ES-I3 (cell line): ENCODE data around the gene NCEH1.

ENCODE experiments used
- H3K36me3 ChIP-seq: 2 replicates; pipeline ENCODE4 v1.6.1; 2013; ENCODE audit warnings: mild to moderate bottlenecking, low read length, control low read depth, moderate library complexity; ENCODE audit not compliant: insufficient read depth
- H3K4me1 ChIP-seq: 2 replicates; pipeline ENCODE4 v1.6.1; 2013; ENCODE audit warnings: mild to moderate bottlenecking, control low read depth, low read length; ENCODE audit not compliant: insufficient read depth
- H3K9ac ChIP-seq: 2 replicates; pipeline ENCODE4 v1.6.1; 2013; ENCODE audit warnings: low read depth, mild to moderate bottlenecking, low read length, moderate library complexity
- H3K9me3 ChIP-seq: 2 replicates; pipeline ENCODE4 v1.6.1; 2013; ENCODE audit warnings: mild to moderate bottlenecking, low read length, moderate library complexity; ENCODE audit not compliant: control insufficient read depth, insufficient read depth

Gene NCEH1

DNA sequence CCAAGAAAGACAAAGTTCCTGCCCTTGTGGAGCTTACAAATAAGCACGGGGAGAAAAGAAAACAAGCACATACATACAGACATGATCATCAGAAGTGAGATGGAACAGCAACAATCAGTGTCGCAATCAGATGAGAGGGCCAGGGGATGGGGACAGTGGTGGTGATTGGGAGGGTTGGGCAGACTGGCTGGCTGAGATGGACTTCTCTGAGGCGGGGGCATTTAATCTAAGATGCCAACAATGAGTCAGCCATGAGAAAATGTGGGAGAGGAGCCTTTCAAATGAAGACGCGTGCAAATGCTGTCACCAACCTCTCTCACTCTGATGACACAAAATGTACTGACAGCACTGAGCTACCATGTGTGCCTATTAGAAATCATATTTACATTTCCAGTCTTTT lies 81.4 kb downstream of the NCEH1 start:
- H3K9me3 ChIP-seq: no peaks in the 10 kb centered on the region
- no peaks in the 10 kb centered on the region; the same call in 1 of the 2 replicates for H3K36me3 ChIP-seq
- no peaks in the 10 kb centered on the region for H3K4me1 ChIP-seq
- no peak overlapping the region for H3K9ac ChIP-seq

DNA sequence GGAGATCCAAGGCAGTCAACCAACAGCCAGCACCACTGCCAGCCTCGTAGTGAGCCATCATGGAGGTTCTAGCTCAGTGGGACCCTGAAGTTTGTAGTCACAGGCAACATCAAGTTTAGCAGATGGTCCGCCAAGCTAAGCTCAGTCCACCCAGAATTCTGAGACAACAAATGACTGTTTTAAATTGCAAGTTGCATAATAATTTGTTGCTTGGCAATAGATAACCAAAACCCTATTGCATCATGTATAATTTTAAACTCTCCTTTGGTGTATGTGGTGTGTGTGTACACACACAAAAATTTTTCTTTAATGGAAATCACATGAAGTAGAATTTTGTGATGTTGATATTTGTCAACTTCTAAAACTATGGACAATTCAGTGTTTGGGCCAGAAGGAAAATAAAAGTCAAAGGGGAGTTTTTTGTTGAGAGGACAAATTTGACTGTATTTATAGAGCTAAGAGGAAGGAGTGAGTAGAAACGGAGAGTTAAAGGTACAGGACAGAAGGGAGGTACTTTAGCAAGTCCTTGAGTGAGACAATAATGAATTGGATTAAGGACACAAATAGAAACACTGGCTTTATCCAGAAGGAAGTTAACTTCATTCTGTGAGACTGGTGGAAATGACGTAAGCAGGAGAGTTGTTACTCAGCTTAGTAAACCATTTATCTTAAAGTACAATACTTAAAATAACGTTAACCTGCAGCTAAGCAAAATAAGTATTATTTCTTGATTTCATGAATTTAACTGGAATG lies 83.6 kb downstream of the NCEH1 start:
- Histone ChIP-seq H3K9ac (no peak overlapping the region), H3K36me3 (no peaks in the 10 kb centered on the region), H3K4me1 (no peaks in the 10 kb centered on the region), H3K9me3 (no peaks in the 10 kb centered on the region)

DNA sequence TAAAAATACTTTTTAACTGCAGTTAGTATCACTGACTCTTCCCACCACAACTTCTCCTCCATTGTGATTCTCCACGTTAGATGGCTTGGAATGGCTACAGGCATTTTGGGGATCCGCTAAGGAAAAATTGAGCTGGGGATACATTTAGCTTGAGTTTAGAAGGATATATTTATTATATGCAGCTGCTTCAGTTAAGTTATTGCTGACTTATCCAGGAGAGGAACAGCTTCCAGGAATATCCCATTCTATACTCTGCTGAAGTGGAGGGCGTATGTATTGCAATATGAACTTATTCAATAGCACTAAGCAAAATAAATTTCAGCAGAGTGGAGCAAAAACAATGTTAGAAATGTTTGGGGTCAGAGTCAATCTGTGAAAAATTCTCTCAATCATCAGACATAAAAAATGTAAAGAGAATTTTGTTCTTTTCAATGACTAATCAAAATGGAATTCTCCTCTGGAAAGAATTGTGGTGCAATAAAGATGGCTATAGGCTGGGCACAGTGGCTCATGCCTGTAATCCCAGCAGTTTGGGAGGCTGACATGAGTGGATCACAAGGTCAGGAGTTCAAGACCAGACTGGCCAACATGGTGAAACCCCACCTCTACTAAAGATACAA lies 84.7 kb downstream of the NCEH1 start:
- no peaks in the 10 kb centered on the region for H3K4me1 ChIP-seq
- no peaks in the 10 kb centered on the region for H3K36me3 ChIP-seq
- no peaks in the 10 kb centered on the region for H3K9me3 ChIP-seq
- no peak overlapping the region for H3K9ac ChIP-seq

DNA sequence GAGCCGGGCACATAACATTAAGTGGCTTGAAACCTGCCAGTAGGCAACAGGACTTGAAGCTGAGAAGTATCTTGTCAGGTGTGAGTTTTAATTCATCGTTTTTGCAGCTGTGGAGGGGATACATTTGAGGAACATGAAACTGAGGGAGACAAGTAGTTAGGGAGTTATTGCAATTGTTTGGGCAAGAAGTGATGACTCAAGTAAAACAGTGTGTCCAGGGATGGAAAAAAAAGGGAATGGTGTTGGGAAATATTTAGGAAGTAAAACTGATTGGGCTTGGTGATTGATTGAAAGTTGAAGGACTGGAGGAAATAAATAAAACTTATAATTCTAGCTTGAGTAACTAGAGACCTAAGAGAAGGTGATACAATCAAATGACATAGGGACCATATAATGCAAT lies 85.5 kb downstream of the NCEH1 start:
- H3K36me3 ChIP-seq: no peaks in the 10 kb centered on the region
- no peaks in the 10 kb centered on the region for H3K9me3 ChIP-seq
- H3K4me1 ChIP-seq: no peaks in the 10 kb centered on the region
- no peak overlapping the region for H3K9ac ChIP-seq

DNA sequence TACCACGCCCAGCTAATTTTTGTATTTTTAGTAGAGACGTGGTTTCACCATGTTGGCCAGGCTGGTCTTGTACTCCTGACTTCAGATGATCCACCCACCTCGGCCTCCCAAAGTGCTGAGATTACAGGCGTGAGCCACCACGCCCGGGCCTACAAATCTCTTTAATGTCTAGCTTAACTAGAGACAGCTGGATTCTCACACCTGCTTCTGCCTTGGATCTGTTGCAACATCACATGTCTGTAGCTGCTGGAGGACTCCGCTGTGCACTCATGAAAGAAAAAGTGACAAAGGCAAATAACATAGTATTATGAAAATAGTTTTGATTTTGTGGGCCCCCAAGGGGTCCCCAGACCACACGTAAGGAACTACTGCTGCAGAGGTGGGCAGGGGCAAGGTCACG lies 85.9 kb downstream of the NCEH1 start:
- no peaks in the 10 kb centered on the region for H3K4me1 ChIP-seq
- H3K9me3 ChIP-seq: no peaks in the 10 kb centered on the region
- H3K36me3 ChIP-seq: no peaks in the 10 kb centered on the region
- no peak overlapping the region for H3K9ac ChIP-seq

DNA sequence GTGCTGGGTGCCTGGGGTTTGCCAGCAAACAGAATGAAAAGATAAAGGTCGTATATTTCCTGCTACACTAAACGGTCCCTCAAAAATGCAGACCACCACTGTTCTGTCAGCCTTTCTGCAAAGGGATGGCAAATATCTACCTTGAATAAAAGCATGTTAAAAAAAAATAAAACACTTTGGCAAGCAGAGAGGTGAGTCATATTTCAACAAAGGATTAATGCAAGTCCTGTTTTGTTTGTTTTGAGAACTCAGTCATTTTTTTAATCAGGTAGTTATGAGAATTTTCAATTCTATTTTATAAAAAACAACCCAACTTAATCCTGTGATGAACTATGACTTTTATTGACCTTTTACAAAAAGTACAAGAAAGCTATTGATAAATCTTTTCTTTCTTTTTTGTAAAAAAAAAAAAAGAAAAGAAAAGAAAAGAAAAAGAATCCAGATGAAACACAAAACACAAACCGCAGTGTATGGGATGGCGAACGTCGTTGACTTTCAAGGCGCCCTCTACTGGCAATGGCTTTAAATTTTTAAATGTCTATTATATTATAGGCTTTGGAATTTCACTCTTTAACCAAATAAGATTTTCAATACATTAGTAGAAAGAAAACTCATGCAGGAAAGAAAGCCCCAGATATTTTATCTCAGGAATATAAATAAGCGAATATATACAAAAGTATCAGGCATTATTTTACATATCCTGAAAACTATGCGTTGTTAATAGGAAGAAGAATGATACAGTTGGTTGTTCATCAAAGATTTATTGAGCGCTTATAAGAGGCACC lies 87.8 kb downstream of the NCEH1 start:
- no peaks in the 10 kb centered on the region for H3K9me3 ChIP-seq
- H3K9ac ChIP-seq: no peak overlapping the region
- H3K4me1 ChIP-seq: no peaks in the 10 kb centered on the region
- H3K36me3 ChIP-seq: no peaks in the 10 kb centered on the region

DNA sequence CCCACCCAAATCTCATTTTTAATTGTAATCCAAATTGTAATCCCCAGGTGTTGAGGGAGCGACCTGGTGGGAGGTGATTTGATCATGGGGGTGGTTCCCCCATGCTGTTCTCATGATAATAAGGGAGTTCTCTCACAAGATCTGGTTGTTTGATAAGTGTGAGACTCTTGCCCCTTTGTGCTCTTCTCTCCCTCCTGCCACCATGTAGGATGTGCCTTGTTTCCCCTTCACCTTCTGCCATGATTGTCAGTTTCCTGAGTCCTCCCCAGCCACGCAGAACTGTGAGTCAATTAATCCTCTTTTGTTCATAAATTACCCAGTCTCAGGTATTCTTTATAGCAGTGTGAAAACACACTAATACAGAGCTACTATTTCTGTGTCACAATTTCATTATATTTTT lies 88.7 kb downstream of the NCEH1 start:
- Histone ChIP-seq H3K36me3 (no peaks in the 10 kb centered on the region), H3K9ac (no peak overlapping the region), H3K9me3 (no peaks in the 10 kb centered on the region), H3K4me1 (no peaks in the 10 kb centered on the region)

DNA sequence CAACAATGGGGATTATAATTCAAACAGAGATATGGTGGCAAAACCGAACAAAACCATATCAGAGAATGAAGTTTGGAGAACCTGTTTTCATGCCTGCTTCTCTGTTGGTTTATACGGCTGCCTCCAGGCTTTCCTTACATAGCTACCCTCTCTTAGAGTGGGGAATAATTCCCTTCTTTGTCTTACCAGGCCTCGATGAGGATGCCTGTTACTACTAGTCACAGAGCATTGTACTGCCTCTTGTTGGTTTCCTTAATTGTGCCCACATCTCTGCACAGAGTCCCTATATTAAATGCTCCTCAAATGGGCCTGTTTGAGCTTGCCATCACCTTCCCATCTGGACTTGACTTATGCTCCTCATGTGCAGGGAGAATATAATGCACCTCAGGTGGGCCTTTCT lies 92.9 kb downstream of the NCEH1 start:
- H3K9me3 ChIP-seq: no peaks in the 10 kb centered on the region
- H3K4me1 ChIP-seq: no peaks in the 10 kb centered on the region
- H3K9ac ChIP-seq: no peak overlapping the region
- no peaks in the 10 kb centered on the region for H3K36me3 ChIP-seq

DNA sequence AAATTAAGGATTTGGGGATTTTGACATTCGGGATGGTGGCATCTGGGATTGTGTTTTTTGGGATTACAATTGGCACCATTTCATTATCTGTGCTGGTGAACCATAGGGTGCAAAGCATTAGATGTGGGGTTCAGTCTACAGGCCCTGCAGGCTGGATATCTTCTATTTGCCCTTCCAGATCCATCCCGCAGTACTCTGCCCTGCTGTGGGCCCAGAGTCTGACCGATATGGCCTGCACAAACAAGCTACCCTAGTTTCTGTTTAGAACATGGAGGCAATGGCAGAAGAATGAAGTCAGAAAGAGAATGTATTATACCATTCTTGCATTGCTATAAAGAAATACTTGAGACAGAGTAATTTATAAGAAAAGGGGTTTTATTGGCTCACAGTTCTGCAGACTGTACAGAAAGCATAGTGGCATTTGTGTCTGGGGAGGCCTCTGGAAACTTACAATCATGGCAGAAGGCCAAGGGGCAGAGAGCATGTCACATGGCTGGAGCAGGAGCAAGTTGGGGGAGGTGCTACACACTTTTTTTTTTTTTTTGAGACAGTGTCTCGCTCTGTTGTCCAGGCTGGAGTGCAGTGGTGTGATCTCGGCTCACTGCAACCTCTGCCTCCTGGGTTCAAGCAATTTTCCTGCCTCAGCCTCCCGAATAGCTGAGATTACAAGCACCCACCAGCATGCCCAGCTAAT lies 93.7 kb downstream of the NCEH1 start:
- no peak overlapping the region for H3K9ac ChIP-seq
- no peaks in the 10 kb centered on the region for H3K36me3 ChIP-seq
- H3K9me3 ChIP-seq: no peaks in the 10 kb centered on the region
- H3K4me1 ChIP-seq: no peaks in the 10 kb centered on the region

DNA sequence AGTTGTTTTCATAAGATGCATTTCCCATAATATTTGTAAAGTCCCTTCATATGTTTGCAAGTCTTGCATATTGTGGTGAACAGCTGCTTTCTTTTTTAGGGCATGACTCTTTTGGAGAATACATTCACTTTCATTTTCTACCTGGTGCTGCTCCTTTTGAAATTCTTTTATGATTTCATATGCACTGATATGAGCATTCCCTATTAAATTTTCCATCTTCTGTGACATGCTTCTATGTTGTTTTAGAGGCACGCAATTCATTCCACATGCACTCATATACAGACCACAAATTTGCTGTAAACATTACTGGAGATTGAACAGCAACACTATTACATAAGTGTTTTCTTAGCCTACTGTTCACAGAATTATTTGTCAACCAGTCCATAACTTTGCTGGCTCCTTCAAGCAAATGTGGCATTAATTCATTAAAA lies 94.8 kb downstream of the NCEH1 start:
- no peaks in the 10 kb centered on the region for H3K9me3 ChIP-seq
- no peaks in the 10 kb centered on the region for H3K4me1 ChIP-seq
- H3K36me3 ChIP-seq: no peaks in the 10 kb centered on the region
- no peak overlapping the region for H3K9ac ChIP-seq

DNA sequence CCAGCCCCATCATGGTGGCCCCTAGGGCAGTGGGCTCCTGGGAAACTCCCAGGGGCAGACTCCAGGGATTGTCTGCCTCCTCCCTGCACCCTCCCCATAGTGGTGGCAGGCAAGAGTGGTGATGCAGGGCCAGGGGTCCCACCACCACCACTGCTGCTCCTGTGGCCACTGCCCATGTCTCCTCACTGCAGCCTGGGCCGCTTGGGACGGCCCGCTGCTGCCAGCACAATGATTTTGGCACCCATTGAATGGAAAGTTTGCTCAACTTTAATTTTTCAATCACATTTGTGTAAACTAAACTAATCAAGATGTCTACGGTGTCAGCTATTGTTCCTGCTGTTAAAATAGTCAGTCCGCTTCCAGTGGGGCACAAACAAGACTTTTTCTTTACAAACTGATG lies 95.6 kb downstream of the NCEH1 start:
- Histone ChIP-seq H3K36me3 (no peaks in the 10 kb centered on the region), H3K9me3 (peaks cover 5% of the 10 kb centered on the region; the same call in 1 of the 2 replicates), H3K4me1 (no peaks in the 10 kb centered on the region), H3K9ac (no peak overlapping the region)

DNA sequence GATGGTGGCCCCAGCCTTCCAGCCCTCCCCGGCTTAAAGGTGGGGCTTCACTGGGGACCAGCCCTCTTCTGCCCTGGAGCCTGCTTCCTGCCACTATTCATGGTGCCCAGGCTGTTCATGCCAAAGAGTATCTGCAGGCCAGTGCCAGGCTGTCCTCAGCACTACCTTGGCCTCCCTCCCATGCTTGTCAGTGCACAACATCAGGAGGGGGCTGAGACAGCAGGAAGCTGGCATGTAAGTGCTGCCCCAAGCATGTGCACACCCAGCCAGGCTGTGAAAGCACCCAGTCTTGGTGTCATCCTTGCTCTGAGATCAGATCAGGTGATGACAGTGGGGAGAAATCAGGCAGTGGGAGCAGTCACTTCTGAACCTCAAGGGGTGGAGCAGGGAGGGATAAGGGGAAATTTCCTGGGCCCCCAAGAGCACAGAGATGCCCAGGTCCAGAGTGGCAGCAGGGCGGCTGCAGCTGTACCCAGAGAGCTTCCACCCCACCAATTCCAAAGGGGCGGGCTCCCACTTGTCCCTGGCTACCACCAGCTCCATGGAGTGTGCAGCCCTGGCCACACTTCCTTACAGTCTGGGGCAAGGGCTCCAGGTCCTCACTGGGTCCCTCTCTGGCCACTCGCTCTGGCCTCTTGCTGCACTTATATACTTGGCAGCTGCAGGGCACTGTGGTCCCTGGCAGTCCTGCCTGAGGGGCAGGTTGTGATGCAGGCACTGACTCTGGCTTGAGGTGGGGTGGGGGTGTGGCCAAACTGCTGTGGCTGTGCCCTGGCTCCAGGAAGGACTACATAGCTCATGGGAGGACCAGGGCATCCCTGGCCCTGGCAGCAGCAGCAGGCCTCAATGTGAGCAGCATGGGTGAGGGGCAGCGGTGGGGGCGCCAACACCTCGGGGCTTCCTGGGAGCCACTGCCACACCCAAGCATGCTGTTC lies 96.3 kb downstream of the NCEH1 start:
- H3K36me3 ChIP-seq: no peaks in the 10 kb centered on the region
- no peak overlapping the region for H3K9ac ChIP-seq
- H3K4me1 ChIP-seq: no peaks in the 10 kb centered on the region
- peaks cover 7% of the 10 kb centered on the region; the same call in 1 of the 2 replicates for H3K9me3 ChIP-seq

DNA sequence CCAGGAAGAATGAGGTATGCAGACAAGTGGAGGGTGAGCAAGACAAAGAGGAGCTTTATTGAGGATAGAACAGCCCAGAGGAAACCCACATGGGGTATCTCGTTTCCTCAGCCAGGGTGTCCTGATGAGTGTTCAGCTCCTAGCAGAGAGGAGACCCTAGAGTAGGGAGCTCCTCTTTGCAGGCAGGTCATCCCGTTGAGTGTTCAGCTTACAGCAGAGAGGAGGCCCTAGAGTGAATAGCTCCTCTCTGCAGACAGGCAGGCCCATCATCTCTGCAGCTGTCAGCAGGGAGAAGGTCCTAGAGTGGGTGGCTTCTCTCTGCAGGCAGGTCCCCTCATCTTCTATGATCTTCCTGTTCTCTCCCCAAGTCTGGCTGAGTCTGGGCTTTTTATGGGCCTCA lies 97.0 kb downstream of the NCEH1 start:
- no peak overlapping the region for H3K9ac ChIP-seq
- H3K4me1 ChIP-seq: no peaks in the 10 kb centered on the region
- peaks cover 7% of the 10 kb centered on the region; the same call in 1 of the 2 replicates for H3K9me3 ChIP-seq
- no peaks in the 10 kb centered on the region for H3K36me3 ChIP-seq
